ENCODE measurements around the gene VSIG2.

The VSIG2 gene

DNA sequence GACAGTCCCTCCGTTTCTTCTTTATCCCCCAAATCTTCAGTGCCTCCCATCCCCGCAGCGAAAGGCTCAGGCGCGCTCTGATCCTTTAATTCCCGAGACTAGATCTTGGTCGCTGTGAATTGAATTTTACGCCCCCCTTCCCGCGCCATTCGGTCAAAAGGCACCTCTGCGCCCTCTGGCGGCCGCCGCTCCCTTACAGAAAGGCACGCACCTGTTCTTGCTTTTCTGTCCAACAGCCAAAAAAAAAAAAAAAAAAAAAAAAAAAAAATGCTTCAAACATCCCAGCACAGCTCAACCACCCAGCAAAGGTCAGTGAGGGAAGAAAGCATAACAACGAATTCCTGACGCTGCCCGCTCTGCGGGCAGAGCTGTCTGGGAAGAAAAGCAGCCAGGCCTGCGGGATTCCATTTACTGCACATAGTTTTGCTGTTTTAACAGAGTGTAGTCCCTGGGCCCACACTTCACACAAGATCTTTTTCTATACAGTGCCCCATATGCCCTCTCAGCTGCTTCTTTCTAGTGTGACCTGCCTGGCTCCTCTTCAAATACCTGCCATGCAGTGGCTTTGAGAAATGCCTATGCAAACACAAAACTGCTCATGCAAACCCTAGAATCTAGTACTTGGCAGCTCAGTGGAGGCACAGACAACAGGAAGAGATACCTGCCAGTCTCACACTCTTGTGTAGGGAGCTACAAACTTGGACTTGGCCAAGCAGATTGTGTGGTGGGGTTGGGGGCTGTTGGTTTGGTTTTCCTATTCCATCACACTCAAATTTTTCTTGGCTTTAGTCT, 11.3 kb upstream of the VSIG2 start:
- DNase-seq (ENCODE audit: low read depth): peak; percentile 60
- TF ChIP-seq, protein P1, sequence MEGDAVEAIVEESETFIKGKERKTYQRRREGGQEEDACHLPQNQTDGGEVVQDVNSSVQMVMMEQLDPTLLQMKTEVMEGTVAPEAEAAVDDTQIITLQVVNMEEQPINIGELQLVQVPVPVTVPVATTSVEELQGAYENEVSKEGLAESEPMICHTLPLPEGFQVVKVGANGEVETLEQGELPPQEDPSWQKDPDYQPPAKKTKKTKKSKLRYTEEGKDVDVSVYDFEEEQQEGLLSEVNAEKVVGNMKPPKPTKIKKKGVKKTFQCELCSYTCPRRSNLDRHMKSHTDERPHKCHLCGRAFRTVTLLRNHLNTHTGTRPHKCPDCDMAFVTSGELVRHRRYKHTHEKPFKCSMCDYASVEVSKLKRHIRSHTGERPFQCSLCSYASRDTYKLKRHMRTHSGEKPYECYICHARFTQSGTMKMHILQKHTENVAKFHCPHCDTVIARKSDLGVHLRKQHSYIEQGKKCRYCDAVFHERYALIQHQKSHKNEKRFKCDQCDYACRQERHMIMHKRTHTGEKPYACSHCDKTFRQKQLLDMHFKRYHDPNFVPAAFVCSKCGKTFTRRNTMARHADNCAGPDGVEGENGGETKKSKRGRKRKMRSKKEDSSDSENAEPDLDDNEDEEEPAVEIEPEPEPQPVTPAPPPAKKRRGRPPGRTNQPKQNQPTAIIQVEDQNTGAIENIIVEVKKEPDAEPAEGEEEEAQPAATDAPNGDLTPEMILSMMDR (conservative IDR thresholded peaks at IDR 0.05; ENCODE audit: control insufficient read depth, insufficient read depth, low read depth, low read length): peak; percentile 65
- H3K4me3 ChIP-seq (ENCODE audit: control insufficient read depth, low read depth, low read length): peak overlapping the region; percentile 32

DNA sequence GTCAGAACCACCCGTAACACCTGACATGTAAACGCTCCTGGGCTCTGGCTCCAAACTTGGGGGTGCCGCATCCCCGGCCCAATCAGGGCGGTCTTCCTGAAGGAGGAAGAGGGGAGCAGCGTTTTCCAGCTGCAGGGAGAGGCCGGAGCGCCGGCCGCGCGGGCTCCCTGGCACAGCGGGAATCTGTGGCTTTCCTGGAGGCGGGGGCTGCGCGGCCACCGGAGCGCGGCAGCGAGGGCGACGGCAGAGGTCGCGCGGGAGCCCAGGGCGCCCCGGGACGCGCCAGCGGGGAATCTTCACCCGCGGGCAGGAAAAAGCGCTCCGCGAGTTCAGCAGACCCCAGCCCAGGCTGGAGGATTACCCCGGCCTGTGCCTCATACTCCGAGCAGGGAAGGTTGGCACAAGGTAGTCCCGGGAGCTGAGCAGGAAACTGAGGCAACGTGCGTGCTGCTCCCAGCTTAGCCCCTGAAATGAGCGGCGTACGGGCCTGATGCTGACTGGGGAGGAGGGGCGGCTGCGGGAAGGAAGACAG, 10.6 kb upstream of the VSIG2 start:
- peak overlapping the region; percentile 32 for H3K4me3 ChIP-seq (ENCODE audit: control insufficient read depth, low read depth, low read length)
- TF ChIP-seq, protein P1 (conservative IDR thresholded peaks at IDR 0.05; ENCODE audit: control insufficient read depth, insufficient read depth, low read depth, low read length): no peak
- DNase-seq (ENCODE audit: low read depth): no peak

DNA sequence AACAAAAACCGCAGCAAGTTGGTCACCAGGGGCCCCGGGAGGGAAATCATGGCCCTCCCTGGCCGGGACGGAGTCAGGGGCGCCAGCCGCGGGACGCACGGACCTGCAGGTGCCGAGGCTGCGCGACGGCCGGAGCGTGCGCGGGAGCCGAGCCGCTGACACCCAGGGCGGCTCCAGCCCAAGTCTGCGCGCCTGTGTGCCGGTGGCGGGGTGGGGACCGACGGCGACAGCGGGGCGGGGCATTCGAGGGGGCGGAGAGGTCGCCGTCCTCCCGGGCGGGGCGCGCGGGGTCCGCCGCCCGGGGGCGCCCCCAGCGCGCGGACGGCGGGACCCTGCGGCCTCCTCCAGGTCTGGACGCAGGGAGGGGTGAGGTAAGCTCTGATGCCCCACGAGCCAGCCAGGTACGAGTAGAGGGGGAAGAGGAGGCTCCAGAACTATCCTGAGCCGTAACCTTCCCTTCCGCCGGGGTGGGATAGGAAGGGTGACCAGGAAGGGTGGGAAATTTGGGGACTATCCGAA, 10.1 kb upstream of the VSIG2 start, which contains the start of gene ESAM:
Gene ESAM, minus strand, starts transcription at position 186 of the 519 bp plus-strand sequence. Its CDS starts 136 bp downstream, at position 50.
- no peak for DNase-seq (ENCODE audit: low read depth)
- H3K4me3 ChIP-seq (ENCODE audit: control insufficient read depth, low read depth, low read length): peak within 1 kb of the TSS; percentile 32
- TF ChIP-seq, protein P1 (conservative IDR thresholded peaks at IDR 0.05; ENCODE audit: control insufficient read depth, insufficient read depth, low read depth, low read length): no peak

DNA sequence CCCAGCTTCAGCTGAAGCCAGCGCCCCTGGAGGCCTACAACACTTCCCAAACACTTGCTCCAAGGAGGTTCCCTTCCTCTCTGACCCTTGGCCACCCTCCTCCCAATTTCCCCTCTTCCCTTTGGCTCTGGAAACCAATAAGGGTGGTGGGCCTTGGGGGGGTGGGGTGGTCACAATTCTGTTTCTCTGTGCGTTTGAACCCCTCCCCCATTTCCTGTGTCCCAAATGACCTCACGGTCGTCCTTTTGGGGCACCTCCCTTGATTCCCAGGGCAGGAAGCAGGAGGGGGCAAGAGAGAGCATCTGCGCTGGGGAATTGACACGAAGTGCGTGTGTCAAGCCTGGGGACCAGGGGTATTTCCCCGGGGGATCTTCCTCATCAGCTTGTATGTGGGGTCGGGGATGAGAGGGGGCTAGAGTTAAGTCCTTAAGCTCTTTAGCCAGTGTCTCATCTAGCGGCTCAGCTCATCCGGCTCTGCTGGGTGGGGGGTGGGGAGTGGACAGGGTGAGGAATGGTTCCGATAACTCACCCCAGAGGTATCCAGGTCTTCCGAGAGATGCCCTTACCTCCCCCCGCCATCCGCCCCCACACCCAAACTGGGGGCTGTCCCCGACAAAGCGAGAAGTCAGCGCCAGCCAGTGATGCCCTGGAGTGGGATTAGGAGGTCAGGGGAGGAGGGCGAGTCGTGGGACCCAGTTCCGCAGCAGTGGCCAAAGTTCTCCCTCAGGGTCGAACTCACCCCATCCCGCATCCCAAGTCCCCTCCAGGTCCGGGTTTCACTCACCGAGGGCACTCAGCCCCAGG, 9.4 kb upstream of the VSIG2 start:
- TF ChIP-seq, protein P1 (conservative IDR thresholded peaks at IDR 0.05; ENCODE audit: control insufficient read depth, insufficient read depth, low read depth, low read length): no peak
- no peak for DNase-seq (ENCODE audit: low read depth)
- H3K4me3 ChIP-seq (ENCODE audit: control insufficient read depth, low read depth, low read length): no peak overlapping the region

DNA sequence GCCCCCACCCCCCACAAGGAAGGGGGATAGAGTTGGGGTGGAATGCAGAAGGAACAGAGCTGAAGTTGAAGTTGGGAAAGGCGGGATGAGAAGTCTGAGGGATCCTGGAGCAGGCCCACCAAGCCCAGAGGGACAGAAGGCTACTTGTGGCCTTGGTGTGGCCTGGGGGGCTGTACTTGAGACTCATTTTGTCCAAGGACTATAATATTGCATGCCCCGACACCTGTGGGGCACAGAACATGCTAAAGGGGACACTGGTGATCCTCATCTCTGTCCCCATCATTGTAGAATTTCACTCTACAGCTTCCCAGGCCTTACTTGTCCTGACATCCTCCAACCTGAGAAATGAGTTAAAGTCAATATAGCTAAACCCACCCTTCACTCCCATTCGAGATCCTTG, 8.8 kb upstream of the VSIG2 start:
- DNase-seq (ENCODE audit: low read depth): no peak
- TF ChIP-seq, protein P1 (conservative IDR thresholded peaks at IDR 0.05; ENCODE audit: control insufficient read depth, insufficient read depth, low read depth, low read length): no peak
- H3K4me3 ChIP-seq (ENCODE audit: control insufficient read depth, low read depth, low read length): no peak overlapping the region

DNA sequence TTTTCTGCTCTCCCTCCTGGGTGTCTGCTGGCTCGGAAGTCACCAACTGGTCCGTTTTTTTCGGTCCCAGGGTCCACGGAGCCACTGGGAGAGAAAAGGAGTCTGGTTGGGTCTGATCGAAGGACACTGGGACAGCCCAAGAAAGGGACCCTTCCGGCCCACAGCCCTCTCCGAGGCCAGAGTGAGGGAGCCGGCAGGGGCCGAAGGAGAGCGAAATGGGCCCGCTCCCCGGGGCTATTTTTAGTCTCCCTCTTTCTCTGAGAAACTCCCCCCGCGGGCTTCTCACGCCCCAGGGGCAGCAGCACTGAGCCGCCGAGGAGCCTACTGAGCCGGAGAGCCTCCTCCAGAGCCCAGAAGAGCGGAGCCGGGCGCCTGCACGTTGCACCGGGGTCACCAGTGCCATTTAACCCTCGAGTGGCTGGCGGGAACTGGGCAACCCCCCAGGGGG, 8.2 kb upstream of the VSIG2 start:
- H3K4me3 ChIP-seq (ENCODE audit: control insufficient read depth, low read depth, low read length): no peak overlapping the region
- TF ChIP-seq, protein P1 (conservative IDR thresholded peaks at IDR 0.05; ENCODE audit: control insufficient read depth, insufficient read depth, low read depth, low read length): no peak
- DNase-seq (ENCODE audit: low read depth): no peak
